ENCODE results near the gene DCPS. TPM values are rescaled to one million over a fixed set of nuclear protein-coding genes. Genes with fewer than 3 reads are reported as not detected.
"Not testable (repeated sequence)": the region's sequence is repeated elsewhere in the genome, so short reads cannot be mapped to it uniquely, and the experiment has no call there.

DCPS gene
- total RNA-seq, 1 experiment from 2014 or later = 48.3 TPM

DNA sequence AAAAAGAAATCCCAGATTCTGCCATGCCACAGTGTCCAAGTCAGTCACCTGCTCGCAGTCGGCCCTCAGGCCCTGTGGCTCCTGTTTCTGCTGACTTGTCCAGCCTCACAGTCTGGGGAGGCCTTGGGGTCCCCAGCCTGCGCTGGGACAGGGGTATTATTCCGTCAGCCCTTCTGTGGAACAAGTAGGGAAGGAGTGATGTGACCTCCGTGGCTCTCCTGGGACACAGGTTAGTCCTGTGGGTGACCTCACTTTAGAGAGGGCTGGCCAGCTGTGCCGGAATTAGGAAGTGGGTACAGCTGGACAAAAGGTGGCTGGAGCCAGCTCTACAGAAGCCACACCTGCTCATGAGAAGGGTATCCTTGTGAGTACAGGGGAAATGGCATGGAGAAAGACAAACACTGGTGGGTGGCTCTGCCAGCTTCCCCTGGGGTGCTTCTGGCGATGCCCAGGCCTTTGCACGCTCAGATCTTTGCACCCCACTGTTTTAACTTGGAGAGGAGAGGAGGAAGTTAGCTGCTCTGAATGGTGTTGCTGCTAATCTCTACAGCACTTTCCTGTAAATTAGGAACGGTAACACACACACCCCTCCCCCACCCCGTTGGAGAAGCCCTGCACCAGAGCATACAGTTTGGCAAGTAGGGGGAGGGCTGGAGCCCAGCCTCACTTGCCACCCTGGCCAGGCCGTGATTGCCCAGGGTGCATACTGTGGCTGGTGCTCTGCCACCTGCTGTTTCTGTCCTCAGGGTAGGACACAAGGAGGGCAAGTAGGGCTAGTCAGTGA is 64.7 kb downstream of the DCPS start:
- in situ Hi-C loops (cut with HindIII; ENCODE audit: low sequenced_read_pairs); DNase-seq (ENCODE audit: low spot score): not testable (repeated sequence)

- in situ Hi-C loops (cut with HindIII; ENCODE audit: low sequenced_read_pairs) = no loop called here
- DNase-seq (ENCODE audit: low spot score) = no peak
These were observed 66.2 kb downstream of the DCPS start for GRCh38 chr11:126370016-126370415.

DNA sequence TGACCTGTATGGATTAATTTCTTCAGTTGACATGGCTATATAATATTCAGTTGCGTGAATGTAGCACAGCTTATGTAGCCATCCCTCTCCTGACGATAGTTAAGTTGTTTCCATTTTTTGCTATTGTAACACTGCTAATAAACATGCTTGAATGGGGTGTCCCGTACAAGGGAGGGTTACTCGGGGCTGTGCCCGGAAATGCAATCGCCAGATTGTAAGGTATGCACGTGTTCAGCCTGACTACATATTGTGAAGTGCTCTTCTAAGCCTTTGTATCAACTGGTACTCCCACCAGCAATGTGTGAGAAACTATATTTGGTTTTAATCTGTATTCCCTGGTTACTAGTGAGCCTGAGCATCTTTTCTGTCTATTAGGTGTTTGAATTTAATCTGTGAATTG is 67.7 kb downstream of the DCPS start:
- in situ Hi-C loops (cut with HindIII; ENCODE audit: low sequenced_read_pairs) = no loop called here
- no peak for DNase-seq (ENCODE audit: low spot score)

DNA sequence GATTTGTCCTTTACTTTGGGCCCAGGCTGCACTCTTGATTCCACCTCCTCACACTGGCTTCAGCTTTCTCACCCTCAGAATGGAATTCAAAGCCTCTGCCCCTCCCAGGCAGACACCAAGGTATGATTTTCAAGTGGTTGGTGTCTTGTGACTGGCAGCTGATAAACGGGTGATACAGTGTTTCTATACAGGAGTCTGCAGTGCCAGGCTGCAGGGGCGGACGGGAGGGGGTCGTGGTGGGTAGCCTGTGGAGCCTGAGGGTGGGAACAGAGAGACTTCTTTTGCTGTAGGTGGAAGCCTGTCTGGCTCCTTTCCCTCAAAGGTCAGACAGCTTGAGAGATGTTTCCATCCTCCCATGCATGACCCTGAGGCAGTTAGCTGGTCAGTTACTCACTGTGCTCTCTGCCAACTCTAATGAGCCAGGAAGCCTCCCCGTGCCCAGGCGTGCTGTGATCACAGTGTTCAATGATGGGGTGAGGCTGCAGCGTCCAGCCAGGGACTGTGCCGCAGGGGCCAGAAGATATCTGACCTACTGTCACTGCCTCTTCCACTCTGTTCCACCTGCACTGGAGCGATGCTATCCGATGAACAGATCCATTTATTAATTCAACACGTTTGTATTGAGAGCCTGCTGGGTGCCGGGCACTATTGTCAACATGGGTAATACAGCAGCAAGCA is 69.7 kb downstream of the DCPS start:
- DNase-seq (ENCODE audit: low spot score); in situ Hi-C loops (cut with HindIII; ENCODE audit: low sequenced_read_pairs): not testable (repeated sequence)

- DNase-seq (ENCODE audit: low spot score); in situ Hi-C loops (cut with HindIII; ENCODE audit: low sequenced_read_pairs): not testable (repeated sequence)
These were observed 70.9 kb downstream of the DCPS start for GRCh38 chr11:126374562-126375300.

GRCh38 chr11:126375726-126376125 is 71.9 kb downstream of the DCPS start:
- in situ Hi-C loops (cut with HindIII; ENCODE audit: low sequenced_read_pairs) = no loop called here
- DNase-seq (ENCODE audit: low spot score) = no peak

- in situ Hi-C loops (cut with HindIII; ENCODE audit: low sequenced_read_pairs) = no loop called here
- DNase-seq (ENCODE audit: low spot score) = no peak
These were observed 74.9 kb downstream of the DCPS start for GRCh38 chr11:126378763-126379162.

DNA sequence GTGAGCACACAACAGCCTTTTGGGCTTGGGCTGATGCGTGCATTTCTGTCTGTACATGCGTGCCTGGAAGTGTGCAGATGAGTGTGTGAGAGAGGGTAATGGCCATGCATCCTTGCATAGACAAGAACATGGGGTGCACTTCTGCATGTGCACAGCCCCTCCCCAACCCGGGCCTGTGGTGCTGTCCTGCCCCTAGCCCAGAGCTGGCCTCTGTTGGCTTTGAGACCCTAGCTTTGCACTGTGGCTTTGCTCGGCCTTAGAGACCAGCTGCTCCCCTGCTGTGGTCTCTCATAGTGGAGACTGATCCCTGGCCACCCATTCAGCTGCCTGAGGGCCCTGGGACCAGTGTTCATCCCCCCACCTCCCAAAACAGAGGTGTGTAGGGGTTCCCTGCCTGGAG is 77.0 kb downstream of the DCPS start:
- in situ Hi-C loops (cut with HindIII; ENCODE audit: low sequenced_read_pairs) = no loop called here
- no peak for DNase-seq (ENCODE audit: low spot score)

- in situ Hi-C loops (cut with HindIII; ENCODE audit: low sequenced_read_pairs); DNase-seq (ENCODE audit: low spot score): not testable (repeated sequence)
These were observed 78.1 kb downstream of the DCPS start for GRCh38 chr11:126381960-126382359.

DNA sequence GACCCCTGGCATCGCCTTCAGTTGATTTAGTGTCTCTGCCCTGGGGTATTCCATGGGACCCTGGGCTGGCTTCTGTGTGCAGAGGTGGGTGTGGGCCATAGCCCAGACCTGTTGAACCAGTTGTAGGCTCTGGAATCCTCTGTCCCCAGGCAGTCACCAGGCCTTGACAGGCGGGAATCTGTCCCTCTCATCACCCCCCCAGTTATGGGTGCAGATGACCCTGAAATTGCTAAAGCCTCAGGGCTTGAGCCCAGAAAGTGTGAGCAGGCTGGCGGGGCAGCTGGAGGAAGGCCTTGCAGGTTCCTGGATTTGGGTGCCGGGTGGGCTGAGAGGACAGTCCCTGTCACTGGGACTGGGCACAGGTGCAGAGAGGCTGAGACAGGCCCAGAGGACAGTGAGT is 78.8 kb downstream of the DCPS start:
- DNase-seq (ENCODE audit: low spot score); in situ Hi-C loops (cut with HindIII; ENCODE audit: low sequenced_read_pairs): not testable (repeated sequence)

- no peak for DNase-seq (ENCODE audit: low spot score)
These were observed 79.8 kb downstream of the DCPS start for GRCh38 chr11:126383339-126384335.

GRCh38 chr11:126384449-126385070 is 80.7 kb downstream of the DCPS start:
- in situ Hi-C loops (cut with HindIII; ENCODE audit: low sequenced_read_pairs) = no loop called here
- DNase-seq (ENCODE audit: low spot score) = no peak

More at GRCh38 chr11:126383339-126384335, 79.8 kb downstream of the DCPS start:
- in situ Hi-C loops (cut with HindIII; ENCODE audit: low sequenced_read_pairs) = no loop called here

DNA sequence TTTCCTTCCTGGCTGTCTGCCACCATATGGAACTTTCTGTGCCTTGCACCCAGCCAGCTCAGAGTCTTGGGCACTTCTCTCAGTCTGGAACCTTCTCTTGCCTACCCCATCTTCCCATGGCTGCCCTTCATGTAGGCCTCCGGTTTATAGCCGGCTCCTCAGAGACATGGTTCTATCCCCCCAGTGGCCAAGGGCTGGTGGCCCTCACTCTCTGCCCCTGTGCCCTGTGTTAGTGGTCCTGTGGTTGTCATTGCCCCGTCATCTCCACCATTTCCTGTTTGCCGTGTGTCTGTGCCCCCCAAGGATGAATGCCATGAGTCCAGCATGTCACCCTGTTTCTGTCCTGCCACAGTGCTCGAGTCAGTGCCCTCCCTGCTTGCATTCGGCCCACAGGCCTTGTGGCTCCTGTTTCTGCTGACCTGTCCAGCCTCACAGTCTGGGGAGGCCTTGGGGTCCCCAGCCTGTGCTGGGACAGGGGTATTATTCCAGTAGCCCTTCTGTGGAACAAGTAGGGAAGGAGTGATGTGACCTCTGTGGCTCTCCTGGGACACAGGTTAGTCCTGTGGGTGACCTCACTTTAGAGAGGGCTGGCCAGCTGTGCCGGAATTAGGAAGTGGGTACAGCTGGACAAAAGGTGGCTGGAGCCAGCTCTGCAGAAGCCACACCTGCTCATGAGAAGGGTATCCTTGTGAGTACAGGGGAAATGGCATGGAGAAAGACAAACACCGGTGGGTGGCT is 82.3 kb downstream of the DCPS start:
- DNase-seq (ENCODE audit: low spot score) = no peak
- in situ Hi-C loops (cut with HindIII; ENCODE audit: low sequenced_read_pairs) = no loop called here

DNA sequence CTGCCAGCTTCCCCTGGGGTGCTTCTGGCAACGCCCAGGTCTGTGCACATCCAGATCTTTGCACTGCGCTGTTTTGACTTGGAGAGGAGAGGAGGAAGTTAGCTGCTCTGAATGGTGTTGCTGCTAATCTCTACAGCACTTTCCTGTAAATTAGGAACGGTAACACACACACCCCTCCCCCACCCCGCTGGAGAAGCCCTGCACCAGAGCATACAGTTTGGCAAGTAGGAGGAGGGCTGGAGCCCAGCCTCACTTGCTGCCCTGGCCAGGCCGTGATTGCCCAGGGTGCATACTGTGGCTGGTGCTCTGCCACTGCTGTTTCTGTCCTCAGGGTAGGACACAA is 82.8 kb downstream of the DCPS start:
- DNase-seq (ENCODE audit: low spot score) = peak; percentile 10

GRCh38 chr11:126387857-126388256 is 84.0 kb downstream of the DCPS start:
- in situ Hi-C loops (cut with HindIII; ENCODE audit: low sequenced_read_pairs) = no loop called here
- DNase-seq (ENCODE audit: low spot score) = peak; percentile 5

More for the DNA sequence above, 82.8 kb downstream of the DCPS start:
- in situ Hi-C loops (cut with HindIII; ENCODE audit: low sequenced_read_pairs) = not testable (repeated sequence)

- DNase-seq (ENCODE audit: low spot score) = no peak
- in situ Hi-C loops (cut with HindIII; ENCODE audit: low sequenced_read_pairs) = no loop called here
These were observed 86.5 kb downstream of the DCPS start for GRCh38 chr11:126390272-126390867.

- in situ Hi-C loops (cut with HindIII; ENCODE audit: low sequenced_read_pairs) = no loop called here
- no peak for DNase-seq (ENCODE audit: low spot score)
These were observed 87.6 kb downstream of the DCPS start for GRCh38 chr11:126391286-126391954.
